ENCODE measurements around the gene CD300C. TPM values are rescaled to one million over a fixed set of nuclear protein-coding genes. Genes with fewer than 3 reads are reported as not detected.

The CD300C gene
- total RNA-seq, 4 donors from 2014 or later: 0.59 to 1.8 (median 1.7) TPM; not detected in 1

DNA sequence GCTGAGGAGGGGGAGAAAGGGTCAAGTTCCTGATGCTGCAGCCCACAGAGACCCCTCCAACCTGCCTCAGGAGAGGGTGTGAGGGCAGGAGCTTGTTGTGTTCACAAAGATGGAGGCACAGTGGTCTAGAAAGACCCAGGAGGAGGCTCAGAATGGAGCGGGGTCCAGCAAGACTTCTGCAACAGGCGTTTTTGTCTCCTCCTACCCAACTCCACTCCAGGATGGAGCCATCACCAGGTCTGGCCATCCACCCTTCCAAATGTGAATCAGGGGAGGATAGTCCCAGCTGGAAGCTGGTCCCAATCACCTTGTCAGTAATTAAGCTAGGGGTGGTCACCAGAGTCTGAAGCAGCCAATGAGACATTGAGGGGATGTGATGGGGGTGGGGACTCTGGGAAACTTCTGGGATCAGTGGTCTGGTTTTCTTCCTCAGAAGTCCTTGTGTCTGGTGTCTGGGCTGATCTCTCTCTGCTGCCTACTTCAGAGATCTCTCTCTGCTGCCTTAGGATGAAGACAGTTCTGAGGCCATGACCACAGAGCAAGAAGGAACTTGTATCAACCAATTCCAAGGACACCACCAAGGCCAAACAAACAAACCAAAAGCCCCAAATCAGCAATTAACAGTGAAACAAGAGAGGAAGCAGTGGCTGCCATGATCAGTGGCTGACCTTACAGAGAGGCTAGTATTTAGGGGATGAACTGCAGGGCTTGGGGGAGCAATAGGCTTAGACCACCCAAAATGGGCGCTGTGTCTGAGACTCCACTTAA lies 29.2 kb downstream of the CD300C start:
- 78 to 82% methylated on average over 3 of the region's 3 CpGs for WGBS, 2 donors
- TF ChIP-seq, protein P1, sequence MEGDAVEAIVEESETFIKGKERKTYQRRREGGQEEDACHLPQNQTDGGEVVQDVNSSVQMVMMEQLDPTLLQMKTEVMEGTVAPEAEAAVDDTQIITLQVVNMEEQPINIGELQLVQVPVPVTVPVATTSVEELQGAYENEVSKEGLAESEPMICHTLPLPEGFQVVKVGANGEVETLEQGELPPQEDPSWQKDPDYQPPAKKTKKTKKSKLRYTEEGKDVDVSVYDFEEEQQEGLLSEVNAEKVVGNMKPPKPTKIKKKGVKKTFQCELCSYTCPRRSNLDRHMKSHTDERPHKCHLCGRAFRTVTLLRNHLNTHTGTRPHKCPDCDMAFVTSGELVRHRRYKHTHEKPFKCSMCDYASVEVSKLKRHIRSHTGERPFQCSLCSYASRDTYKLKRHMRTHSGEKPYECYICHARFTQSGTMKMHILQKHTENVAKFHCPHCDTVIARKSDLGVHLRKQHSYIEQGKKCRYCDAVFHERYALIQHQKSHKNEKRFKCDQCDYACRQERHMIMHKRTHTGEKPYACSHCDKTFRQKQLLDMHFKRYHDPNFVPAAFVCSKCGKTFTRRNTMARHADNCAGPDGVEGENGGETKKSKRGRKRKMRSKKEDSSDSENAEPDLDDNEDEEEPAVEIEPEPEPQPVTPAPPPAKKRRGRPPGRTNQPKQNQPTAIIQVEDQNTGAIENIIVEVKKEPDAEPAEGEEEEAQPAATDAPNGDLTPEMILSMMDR (IDR thresholded peaks at IDR 0.05): no peak
- no peak for TF ChIP-seq EP300 (IDR thresholded peaks at IDR 0.05)
- no peak for DNase-seq (ENCODE audit: low spot score in 2 of 2)

DNA sequence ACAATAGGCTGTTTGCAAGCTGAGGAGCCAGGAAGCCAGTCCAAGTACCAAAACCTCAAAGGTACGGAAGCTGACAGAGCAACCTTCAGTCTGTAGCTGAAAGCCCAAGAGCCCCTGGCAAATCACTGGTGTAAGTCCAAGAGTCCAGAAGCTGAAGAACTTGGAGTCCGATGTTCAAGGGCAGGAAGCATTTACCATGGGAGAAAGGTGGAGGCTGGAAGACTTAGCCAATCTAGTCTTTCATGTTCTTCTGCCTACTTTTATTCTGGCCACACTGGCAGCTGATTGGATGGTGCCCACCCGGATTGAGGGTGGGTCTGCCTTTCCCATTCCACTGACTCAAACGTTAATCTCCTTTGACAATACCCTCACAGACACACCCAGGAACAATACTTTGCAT lies 30.0 kb downstream of the CD300C start:
- H3K4me3 ChIP-seq: no peak overlapping the region
- no peaks in the 10 kb centered on the region for H3K36me3 ChIP-seq
- WGBS, 2 donors: 78 to 82% methylated on average over 4 of the region's 4 CpGs
- H3K27me3 ChIP-seq: no peaks in the 10 kb centered on the region
- H3K9me3 ChIP-seq: peaks cover 0 to 8% (median 0%) of the 10 kb centered on the region in 4 donors
- no peak overlapping the region for H3K27ac ChIP-seq
- no peaks in the 10 kb centered on the region for H3K4me1 ChIP-seq
- DNase-seq (ENCODE audit: low spot score in 2 of 2): no peak
- TF ChIP-seq EP300 (IDR thresholded peaks at IDR 0.05): no peak
- TF ChIP-seq POLR2A (IDR thresholded peaks at IDR 0.05): no peak
- TF ChIP-seq, protein P1 (IDR thresholded peaks at IDR 0.05): no peak

More for the DNA sequence above, 29.2 kb downstream of the CD300C start:
- Histone ChIP-seq H3K4me1 (no peaks in the 10 kb centered on the region), H3K27me3 (no peaks in the 10 kb centered on the region), H3K9me3 (peaks cover 0 to 8% (median 0%) of the 10 kb centered on the region in 4 donors), H3K4me3 (no peak overlapping the region), H3K36me3 (no peaks in the 10 kb centered on the region), H3K27ac (no peak overlapping the region)

DNA sequence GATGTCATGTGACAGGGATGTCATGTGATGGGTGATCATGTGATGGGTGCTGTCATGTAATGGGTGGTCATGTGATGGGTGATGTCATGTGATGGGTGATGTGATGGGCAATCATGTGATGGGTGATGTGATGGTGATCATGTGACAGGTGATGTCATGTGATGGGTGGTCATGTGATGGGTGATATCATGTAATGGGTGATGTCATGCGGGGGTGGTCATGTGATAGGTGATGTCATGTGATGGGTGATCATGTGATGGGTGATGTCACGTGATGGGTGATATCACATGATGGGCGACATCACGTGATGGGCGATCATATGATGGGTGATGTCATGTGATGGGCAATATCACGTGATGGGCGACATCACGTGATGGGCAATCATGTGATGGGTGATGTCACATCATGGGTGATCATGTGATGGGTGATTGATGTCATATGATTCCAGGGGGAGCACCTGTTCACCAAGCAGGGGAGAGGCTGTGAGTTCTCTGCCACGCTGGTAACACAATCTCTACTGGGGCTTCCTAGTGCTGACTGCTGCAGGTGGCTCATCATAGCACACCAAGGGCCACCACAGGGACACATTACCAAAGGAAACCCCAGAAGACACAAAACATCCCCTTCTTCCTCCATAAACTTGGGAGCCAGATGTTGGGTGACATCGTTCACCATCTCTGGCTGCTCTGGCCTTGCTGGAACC lies 31.1 kb downstream of the CD300C start:
- H3K27me3 ChIP-seq: no peaks in the 10 kb centered on the region
- WGBS, 2 donors: 93 to 94% methylated on average over 10 of the region's 10 CpGs
- no peak for DNase-seq (ENCODE audit: low spot score in 2 of 2)
- TF ChIP-seq, protein P1 (IDR thresholded peaks at IDR 0.05): no peak
- TF ChIP-seq POLR2A (IDR thresholded peaks at IDR 0.05): no peak
- TF ChIP-seq EP300 (IDR thresholded peaks at IDR 0.05): peak in 1 of 2 donors; percentile 35
- no peak overlapping the region for H3K4me3 ChIP-seq
- H3K4me1 ChIP-seq: no peaks in the 10 kb centered on the region
- H3K27ac ChIP-seq: no peak overlapping the region
- no peaks in the 10 kb centered on the region for H3K36me3 ChIP-seq
- H3K9me3 ChIP-seq: peaks cover 0 to 8% (median 0%) of the 10 kb centered on the region in 4 donors

DNA sequence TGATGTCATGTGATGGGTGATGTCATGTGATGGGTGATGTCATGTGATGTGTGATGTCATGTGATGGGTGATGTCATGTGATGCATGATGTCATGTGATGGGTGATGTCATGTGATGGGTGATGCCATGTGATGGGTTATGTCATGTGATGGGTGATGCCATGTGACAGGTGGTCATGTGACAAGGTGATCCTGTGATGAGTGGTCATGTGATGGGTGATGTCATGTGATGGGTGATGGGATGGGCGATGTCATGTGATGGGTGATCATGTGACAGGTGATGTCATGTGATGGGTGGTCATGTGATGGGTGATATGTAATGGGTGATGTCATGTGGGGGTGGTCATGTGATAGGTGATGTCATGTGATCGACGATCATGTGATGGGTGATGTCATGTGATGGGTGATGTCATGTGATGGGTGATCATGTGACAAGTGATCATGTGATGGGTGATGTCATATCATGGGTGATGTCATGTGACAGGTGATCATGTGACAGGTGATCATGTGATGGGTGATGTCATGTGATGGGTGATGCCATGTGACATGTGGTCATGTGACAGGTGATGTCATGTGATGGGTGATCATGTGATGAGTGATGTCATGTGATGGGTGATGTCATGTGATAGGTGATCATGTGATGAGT lies 31.8 kb downstream of the CD300C start:
- Histone ChIP-seq H3K9me3 (peaks cover 0 to 8% (median 0%) of the 10 kb centered on the region in 4 donors), H3K36me3 (no peaks in the 10 kb centered on the region), H3K27me3 (no peaks in the 10 kb centered on the region), H3K4me3 (no peak overlapping the region), H3K4me1 (no peaks in the 10 kb centered on the region), H3K27ac (no peak overlapping the region)
- WGBS, 2 donors: 47 to 79% methylated on average over 3 of the region's 3 CpGs
- peak in 1 of 2 donors; percentile 61 for DNase-seq (ENCODE audit: low spot score in 2 of 2)
- TF ChIP-seq, protein P1 (IDR thresholded peaks at IDR 0.05): no peak
- TF ChIP-seq POLR2A (IDR thresholded peaks at IDR 0.05) (no peak), EP300 (IDR thresholded peaks at IDR 0.05) (no peak)
